ENCODE data around the gene MEAK7. TPM values are rescaled to one million over a fixed set of nuclear protein-coding genes. Genes with fewer than 3 reads are reported as not detected.

MEAK7 gene
- total and polyA plus RNA-seq, 2 of the 8 experiments (the other 6 are each of a cell fraction or from before 2014, with no cell fraction given) = 9.6 to 19.6 TPM

GRCh38 chr16:84521497-84521770, 17.0 kb upstream of the MEAK7 start:
- peaks cover 0 to 7% (median under 1%) of the 10 kb centered on the region in 4 experiments; a peak in 4 of 7 replicates for H3K4me1 ChIP-seq (replicated peaks in 1 of 4; ENCODE audit: control insufficient read depth in 3 of 4, insufficient read depth in 4 of 4, low read length in 3 of 4)
- no peak overlapping the region for H3K27ac ChIP-seq (ENCODE audit: low read depth, low read length)
- ChIA-PET POLR2A (ENCODE audit: partially characterized antibody) (interaction anchor here (2.3 kb wide), 1 partner anchor 11 kb away, joined by 7 read pairs; no protein-coding TSS in a partner anchor), CTCF (ENCODE audit: partially characterized antibody) (interaction anchor here (0.7 to 5.1 kb wide), 9 partner anchors 8 to 238 kb away, joined by 3 to 30 read pairs (median 4); no protein-coding TSS in a partner anchor)
- no peak overlapping the region for H2BK15ac ChIP-seq (ENCODE audit: low read length)
- H3K9me3 ChIP-seq (ENCODE audit: insufficient read depth in 2 of 2, low read depth in 1 of 2, low read length in 1 of 2) = no peaks in the 10 kb centered on the region; a peak in 1 of 4 replicates
- H4K91ac ChIP-seq (replicated peaks; ENCODE audit: insufficient read length, low read length) = no peak overlapping the region
- 80% methylated on average over 4 of the region's 4 CpGs; no CpG with 5 or more reads in 1 of the 2 experiments for WGBS, 2 experiments (ENCODE audit: extremely low coverage in 1 of 2, insufficient coverage in 1 of 2, insufficient read length in 1 of 2, insufficient replicate concordance in 2 of 2, low coverage in 1 of 2, low lambda C conversion rate in 2 of 2, missing lambda C conversion rate in 1 of 2)
- H3K27me3 ChIP-seq (replicated peaks in 1 of 4; ENCODE audit: control insufficient read depth in 3 of 4, extremely low read depth in 1 of 4, insufficient read depth in 3 of 4, low read length in 3 of 4) = no peaks in the 10 kb centered on the region
- no peak overlapping the region for H3K14ac ChIP-seq (ENCODE audit: insufficient read length)
- H3K79me2 ChIP-seq (ENCODE audit: control insufficient read depth in 1 of 2, insufficient read depth in 2 of 2, low read length in 2 of 2) = no peaks in the 10 kb centered on the region
- H3K4ac ChIP-seq (replicated peaks; ENCODE audit: insufficient read length, low read depth, low read length) = no peak overlapping the region
- no peak overlapping the region for H3K56ac ChIP-seq (replicated peaks; ENCODE audit: insufficient read length, low read depth, low read length)
- no peak overlapping the region for H2BK5ac ChIP-seq (ENCODE audit: low read depth, low read length)
- no peaks in the 10 kb centered on the region for H3K36me3 ChIP-seq (ENCODE audit: control insufficient read depth in 2 of 4, insufficient read depth in 4 of 4, low read length in 3 of 4)
- no peak for DNase-seq (ENCODE audit: low read depth in 1 of 2, low spot score in 2 of 2)
- no peak for FAIRE-seq
- H3K9ac ChIP-seq (replicated peaks in 1 of 4; ENCODE audit: extremely low read depth in 1 of 4, low read depth in 3 of 4, low read length in 3 of 4) = no peak overlapping the region
- no peak overlapping the region for H4K8ac ChIP-seq (ENCODE audit: extremely low read depth, insufficient read depth, low read length)
- no peak overlapping the region for H2BK20ac ChIP-seq (ENCODE audit: low read length)
- H4K5ac ChIP-seq (ENCODE audit: insufficient read length, low read depth, low read length) = no peak overlapping the region
- TF ChIP-seq SP4 (IDR thresholded peaks at IDR 0.05; ENCODE audit: low read length) (no peak), JUND (IDR thresholded peaks at IDR 0.05; ENCODE audit: low read length) (no peak), GTF2F1 (IDR thresholded peaks at IDR 0.05; ENCODE audit: borderline replicate concordance, low read depth, low read length) (no peak), SP2 (IDR thresholded peaks at IDR 0.05; ENCODE audit: low read length) (no peak), ATF3 (IDR thresholded peaks at IDR 0.05; ENCODE audit: insufficient read depth, low read depth, low read length) (no peak), SP1 (IDR thresholded peaks at IDR 0.05; ENCODE audit: low read depth, low read length) (no peak), BRCA1 (IDR thresholded peaks at IDR 0.05; ENCODE audit: low read depth, low read length) (no peak), JUN (IDR thresholded peaks at IDR 0.05; ENCODE audit: low read depth, low read length) (no peak), RAD21 (IDR thresholded peaks at IDR 0.05 in 1 of 2, conservative IDR thresholded peaks at IDR 0.05 in 1 of 2; ENCODE audit: low read depth in 2 of 2, low read length in 2 of 2) (no peak), POU5F1 (IDR thresholded peaks at IDR 0.05; ENCODE audit: low read depth, low read length) (no peak), EZH2 (IDR thresholded peaks at IDR 0.05; ENCODE audit: low read depth, low read length, severe bottlenecking) (no peak)
- no peak overlapping the region for H2BK120ac ChIP-seq (replicated peaks; ENCODE audit: low read depth, low read length)
- H2AK5ac ChIP-seq (ENCODE audit: low read depth, low read length) = no peak overlapping the region
- no peaks in the 10 kb centered on the region for H3K79me1 ChIP-seq (ENCODE audit: low read depth, low read length)
- no peak overlapping the region for H3K4me3 ChIP-seq (ENCODE audit: extremely low read depth in 1 of 4, insufficient read depth in 2 of 4, low read depth in 3 of 4, low read length in 4 of 4)
- H2BK12ac ChIP-seq (ENCODE audit: low read depth, low read length) = no peak overlapping the region
- no peaks in the 10 kb centered on the region for H4K20me1 ChIP-seq (replicated peaks in 1 of 2; ENCODE audit: control insufficient read depth in 1 of 2, insufficient read depth in 2 of 2, low read length in 2 of 2)
- no peak overlapping the region for H3K18ac ChIP-seq (ENCODE audit: extremely low read depth, low read length)
- H3K23me2 ChIP-seq (ENCODE audit: low read depth, low read length) = no peaks in the 10 kb centered on the region
- H3K23ac ChIP-seq (ENCODE audit: insufficient read length) = no peak overlapping the region
- H3K4me2 ChIP-seq (ENCODE audit: insufficient read depth in 1 of 2, low read depth in 2 of 2, low read length in 2 of 2) = no peak overlapping the region
- H2AFZ ChIP-seq (ENCODE audit: low read length) = no peak overlapping the region
